Muscle layer of colon (tissue), 2 donors: ENCODE data around the gene DPF3.

ENCODE experiments used
- H3K27ac ChIP-seq: one replicate; pipeline ENCODE4 v1.7.0; 2013; ENCODE audit warnings: low read depth, mild to moderate bottlenecking, low read length, moderate library complexity
- H3K27me3 ChIP-seq, 2 donors: one replicate each; pipeline ENCODE4 v1.7.0; 2013; ENCODE audit warnings: low read length in 2 of 2, mild to moderate bottlenecking in 2 of 2; ENCODE audit not compliant: insufficient read depth in 2 of 2, control insufficient read depth in 1 of 2
- H3K36me3 ChIP-seq: one replicate; pipeline ENCODE4 v1.7.0; 2013; ENCODE audit warnings: mild to moderate bottlenecking, low read length; ENCODE audit not compliant: insufficient read depth
- H3K4me1 ChIP-seq: one replicate; pipeline ENCODE4 v1.7.0; 2013; ENCODE audit warnings: mild to moderate bottlenecking, low read length; ENCODE audit not compliant: insufficient read depth
- H3K4me3 ChIP-seq, 2 donors: one replicate each; pipeline ENCODE4 v1.7.0; 2013; ENCODE audit warnings: low read length in 2 of 2, low read depth in 1 of 2, mild to moderate bottlenecking in 1 of 2, moderate library complexity in 1 of 2
- H3K9ac ChIP-seq: one replicate; pipeline ENCODE4 v1.7.0; 2013; ENCODE audit warnings: low read length
- H3K9me3 ChIP-seq: one replicate; pipeline ENCODE4 v1.7.0; 2013; ENCODE audit warnings: mild to moderate bottlenecking, low read length
- donor health status: abdominal sarcoma.
- donor health status: Adenocarcinoma of cecum.

Gene DPF3

GRCh38 chr14:72595152-72595862 is 298.6 kb downstream of the DPF3 start:
- no peak overlapping the region for H3K4me3 ChIP-seq
- H3K27me3 ChIP-seq = no peaks in the 10 kb centered on the region
- no peaks in the 10 kb centered on the region for H3K9me3 ChIP-seq
- H3K9ac ChIP-seq = no peak overlapping the region
- no peaks in the 10 kb centered on the region for H3K36me3 ChIP-seq
- no peak overlapping the region for H3K27ac ChIP-seq
- H3K4me1 ChIP-seq = no peaks in the 10 kb centered on the region

GRCh38 chr14:72594099-72594901 is 299.6 kb downstream of the DPF3 start:
- H3K4me3 ChIP-seq = no peak overlapping the region
- H3K27ac ChIP-seq = no peak overlapping the region
- no peak overlapping the region for H3K9ac ChIP-seq
- no peaks in the 10 kb centered on the region for H3K27me3 ChIP-seq
- H3K9me3 ChIP-seq = no peaks in the 10 kb centered on the region
- H3K36me3 ChIP-seq = no peaks in the 10 kb centered on the region
- H3K4me1 ChIP-seq = no peaks in the 10 kb centered on the region

DNA sequence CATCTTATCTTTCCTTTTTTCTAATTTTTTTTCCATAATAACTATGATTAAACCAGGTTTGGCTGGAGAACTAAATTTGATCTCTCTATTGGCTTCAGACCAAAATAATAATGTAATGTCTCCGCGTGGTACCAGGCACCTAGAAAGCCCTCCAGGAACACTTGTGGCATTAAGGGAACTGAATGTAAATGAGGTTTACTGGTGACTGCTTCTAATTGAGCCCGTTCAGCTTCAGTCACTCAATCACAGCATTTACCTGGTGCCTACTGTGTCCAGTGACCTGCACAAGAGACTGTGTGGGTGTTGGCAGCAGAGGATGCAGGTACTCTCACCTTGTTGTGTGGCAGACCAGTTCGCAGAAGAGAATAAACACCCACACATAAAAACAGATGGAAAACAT is 302.5 kb downstream of the DPF3 start:
- H3K9me3 ChIP-seq = no peaks in the 10 kb centered on the region
- no peaks in the 10 kb centered on the region for H3K27me3 ChIP-seq
- no peaks in the 10 kb centered on the region for H3K36me3 ChIP-seq
- H3K9ac ChIP-seq = no peak overlapping the region
- H3K4me1 ChIP-seq = no peaks in the 10 kb centered on the region
- no peak overlapping the region for H3K4me3 ChIP-seq
- H3K27ac ChIP-seq = no peak overlapping the region

DNA sequence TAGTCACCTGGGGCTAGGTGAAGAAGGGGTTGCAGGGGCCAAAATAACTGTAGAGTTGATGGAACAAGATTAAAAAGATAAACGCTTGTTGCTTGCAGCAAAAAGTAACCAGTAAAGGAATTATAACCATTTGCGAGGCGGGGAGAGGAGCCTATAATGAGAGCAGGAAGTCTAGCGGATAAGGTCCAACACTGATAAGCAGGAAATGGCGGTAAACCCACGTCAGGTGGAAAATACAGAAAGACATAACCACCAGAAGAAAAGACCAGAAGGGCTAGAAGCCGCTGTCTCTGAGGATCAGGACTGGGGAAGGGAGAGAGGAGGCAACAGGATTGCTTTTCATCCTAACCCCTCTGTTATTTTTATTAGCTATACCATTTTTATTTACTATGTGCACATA is 303.3 kb downstream of the DPF3 start:
- Histone ChIP-seq H3K27ac (no peak overlapping the region), H3K4me3 (no peak overlapping the region), H3K27me3 (no peaks in the 10 kb centered on the region), H3K4me1 (no peaks in the 10 kb centered on the region), H3K9ac (no peak overlapping the region), H3K9me3 (no peaks in the 10 kb centered on the region), H3K36me3 (no peaks in the 10 kb centered on the region)

DNA sequence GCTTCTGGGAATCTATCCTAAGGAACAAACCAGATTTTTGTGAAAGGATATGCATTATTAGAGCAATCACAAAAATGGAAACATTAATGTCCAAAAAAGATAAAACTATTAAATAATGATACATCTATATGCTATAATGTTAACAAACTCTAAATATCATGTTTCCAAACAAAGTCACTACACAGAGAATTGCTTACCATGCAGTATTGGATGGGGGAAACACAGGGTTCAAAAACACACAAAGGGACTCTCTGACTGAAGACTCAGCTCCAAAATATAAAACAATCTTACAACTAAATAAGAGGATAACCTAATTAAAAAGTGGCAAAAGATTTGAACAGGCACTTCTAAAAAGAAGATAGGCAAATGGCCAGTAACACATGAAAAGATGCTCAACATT is 304.2 kb downstream of the DPF3 start:
- no peaks in the 10 kb centered on the region for H3K27me3 ChIP-seq
- H3K9me3 ChIP-seq = no peaks in the 10 kb centered on the region
- H3K9ac ChIP-seq = no peak overlapping the region
- H3K36me3 ChIP-seq = no peaks in the 10 kb centered on the region
- no peak overlapping the region for H3K27ac ChIP-seq
- H3K4me3 ChIP-seq = no peak overlapping the region
- no peaks in the 10 kb centered on the region for H3K4me1 ChIP-seq

DNA sequence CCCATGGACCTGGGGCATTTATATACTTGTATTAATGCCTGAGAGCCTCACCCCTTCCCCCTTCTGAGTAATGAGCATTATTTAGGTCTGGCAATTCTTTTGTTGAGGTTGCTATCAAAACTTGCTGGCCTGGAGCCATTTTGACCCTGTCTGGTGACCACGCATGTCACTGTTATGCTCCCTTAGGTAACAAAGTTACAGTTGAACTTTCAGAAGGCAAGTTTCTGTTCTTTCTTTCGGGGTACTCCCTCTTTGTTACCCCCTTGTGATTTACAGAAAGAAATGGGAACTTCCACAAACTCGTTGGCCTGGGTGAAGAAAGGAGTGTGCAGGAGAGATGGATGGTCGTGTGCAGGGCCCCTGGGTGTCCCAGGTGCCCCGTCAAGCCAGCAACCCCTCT is 305.4 kb downstream of the DPF3 start:
- Histone ChIP-seq H3K27me3 (no peaks in the 10 kb centered on the region), H3K27ac (no peak overlapping the region), H3K4me3 (no peak overlapping the region)

DNA sequence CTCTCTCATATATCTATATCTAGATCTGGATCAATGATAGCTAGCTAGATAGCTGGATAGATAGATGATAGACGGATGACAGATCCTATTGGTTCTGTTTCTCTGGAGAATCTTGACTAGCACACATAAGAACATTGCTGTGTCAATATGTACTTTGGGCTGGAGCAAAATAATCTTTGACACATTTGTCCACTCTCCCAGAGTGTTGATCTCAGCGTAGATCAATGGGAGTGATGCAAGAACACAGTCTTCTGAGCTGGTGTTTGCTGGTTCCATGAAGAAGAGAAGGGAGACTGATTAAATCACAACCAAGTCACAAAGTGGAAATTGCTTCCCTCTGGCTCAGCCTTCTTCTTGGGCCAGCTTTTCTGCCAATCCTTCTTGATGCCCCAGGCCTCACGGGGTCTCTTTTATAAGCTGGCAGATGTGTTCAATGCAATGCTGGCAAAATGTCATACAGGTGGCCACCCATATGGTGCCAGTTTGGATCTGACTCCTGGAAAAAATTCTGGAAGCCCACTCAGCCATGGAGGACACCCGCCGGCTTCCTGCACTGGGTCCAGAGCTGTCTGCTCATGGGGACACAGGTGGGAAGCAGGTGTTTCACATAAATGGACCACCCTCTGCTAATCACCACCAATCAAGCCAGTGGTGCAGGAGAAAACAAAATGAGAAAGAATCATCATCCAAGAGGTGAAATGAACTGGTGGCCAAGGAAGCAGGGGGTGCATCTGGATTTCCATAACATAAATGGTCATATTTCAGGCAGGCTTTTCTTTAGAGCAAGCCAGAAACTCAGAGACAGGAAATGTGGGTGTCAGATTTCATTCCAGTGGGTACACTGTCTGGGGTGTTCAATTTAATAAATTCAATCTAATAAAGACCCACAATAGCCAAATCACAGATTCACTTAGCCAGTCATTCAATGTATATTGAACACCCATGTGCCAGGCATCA is 310.3 kb downstream of the DPF3 start:
- no peaks in the 10 kb centered on the region for H3K9me3 ChIP-seq
- no peaks in the 10 kb centered on the region for H3K36me3 ChIP-seq
- H3K4me3 ChIP-seq = no peak overlapping the region
- no peaks in the 10 kb centered on the region for H3K4me1 ChIP-seq
- no peaks in the 10 kb centered on the region for H3K27me3 ChIP-seq
- H3K27ac ChIP-seq = no peak overlapping the region
- no peak overlapping the region for H3K9ac ChIP-seq

More for the DNA sequence above, 305.4 kb downstream of the DPF3 start:
- no peak overlapping the region for H3K9ac ChIP-seq
- no peaks in the 10 kb centered on the region for H3K4me1 ChIP-seq
- no peaks in the 10 kb centered on the region for H3K36me3 ChIP-seq
- no peaks in the 10 kb centered on the region for H3K9me3 ChIP-seq

GRCh38 chr14:72582582-72582981 is 311.3 kb downstream of the DPF3 start:
- no peaks in the 10 kb centered on the region for H3K4me1 ChIP-seq
- H3K36me3 ChIP-seq = no peaks in the 10 kb centered on the region
- H3K9ac ChIP-seq = no peak overlapping the region
- no peaks in the 10 kb centered on the region for H3K27me3 ChIP-seq
- no peaks in the 10 kb centered on the region for H3K9me3 ChIP-seq
- H3K4me3 ChIP-seq = no peak overlapping the region
- H3K27ac ChIP-seq = no peak overlapping the region

DNA sequence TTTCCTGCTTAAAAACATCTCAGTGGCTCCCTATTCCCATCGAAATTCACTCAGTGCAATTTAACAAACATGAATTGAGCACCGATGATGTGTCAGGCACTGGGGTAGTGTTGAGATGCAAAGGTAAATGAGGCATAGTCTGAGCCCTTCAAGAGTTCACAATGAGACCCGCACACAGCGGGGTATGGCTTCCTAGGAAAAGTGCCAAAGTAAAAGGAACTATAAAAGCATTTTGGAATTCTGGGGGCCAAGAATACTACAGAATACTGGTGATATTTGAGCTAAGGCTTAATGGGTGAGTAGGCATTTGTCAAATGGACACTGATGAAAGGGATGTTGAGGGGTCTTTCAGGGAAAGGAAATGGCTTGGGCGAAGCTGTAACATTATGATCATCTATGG is 315.4 kb downstream of the DPF3 start:
- Histone ChIP-seq H3K27ac (no peak overlapping the region), H3K27me3 (no peaks in the 10 kb centered on the region), H3K9me3 (no peaks in the 10 kb centered on the region), H3K4me1 (no peaks in the 10 kb centered on the region), H3K36me3 (no peaks in the 10 kb centered on the region), H3K9ac (no peak overlapping the region), H3K4me3 (no peak overlapping the region)

GRCh38 chr14:72577521-72577920 is 316.4 kb downstream of the DPF3 start:
- H3K4me1 ChIP-seq = no peaks in the 10 kb centered on the region
- no peaks in the 10 kb centered on the region for H3K27me3 ChIP-seq
- H3K4me3 ChIP-seq = no peak overlapping the region
- H3K9ac ChIP-seq = no peak overlapping the region
- no peaks in the 10 kb centered on the region for H3K36me3 ChIP-seq
- H3K27ac ChIP-seq = no peak overlapping the region
- no peaks in the 10 kb centered on the region for H3K9me3 ChIP-seq

DNA sequence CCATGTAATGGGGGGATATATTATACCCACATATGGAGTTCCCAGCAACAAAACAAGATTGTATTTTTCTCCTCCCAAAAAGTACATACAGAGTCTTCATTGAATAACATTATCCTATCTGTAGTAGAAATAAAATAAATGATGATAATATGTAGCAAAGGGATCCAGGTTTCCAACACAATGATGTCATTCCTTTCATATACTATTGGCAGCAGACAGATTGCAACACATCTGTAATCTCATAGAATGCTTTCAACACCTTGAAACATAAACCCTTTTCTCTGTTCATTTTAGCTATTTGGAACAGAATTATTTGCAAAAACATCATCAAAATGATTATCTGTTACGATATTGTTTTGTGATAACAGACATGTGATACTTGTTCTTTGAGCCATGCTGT is 317.6 kb downstream of the DPF3 start:
- H3K27ac ChIP-seq = no peak overlapping the region
- H3K4me3 ChIP-seq = no peak overlapping the region
- no peak overlapping the region for H3K9ac ChIP-seq
- H3K9me3 ChIP-seq = no peaks in the 10 kb centered on the region
- no peaks in the 10 kb centered on the region for H3K36me3 ChIP-seq
- H3K27me3 ChIP-seq = no peaks in the 10 kb centered on the region
- H3K4me1 ChIP-seq = no peaks in the 10 kb centered on the region
